CD4-positive, CD25-positive, alpha-beta regulatory T cell (primary cell): ENCODE data around the gene PKD1. TPM values are rescaled to one million over a fixed set of nuclear protein-coding genes. Genes with fewer than 3 reads are reported as not detected.

Experiments used
- ATAC-seq, 2 donors: fragments of 150-1000 bp; cut with Tn5 transposase; one replicate each; pipeline ENCODE4 v1.10.0; 2021; ENCODE audit warnings: low read depth in 2 of 2, moderate number of reproducible peaks in 2 of 2, moderate library complexity in 1 of 2
- DNase-seq, 3 donors: peaks; one replicate each; pipeline versions ENCODE4 v3.0.0 to v3.0.0-alpha.2; 2012 to 2022; ENCODE audit warnings: mixed read lengths in 1 of 3
- H3K27ac ChIP-seq: one replicate; pipeline ENCODE4 v1.7.0; 2013; ENCODE audit warnings: mild to moderate bottlenecking, low read length; ENCODE audit not compliant: insufficient read depth, poor library complexity, severe bottlenecking
- H3K27me3 ChIP-seq: one replicate; pipeline ENCODE4 v1.7.0; 2013; ENCODE audit warnings: low read length; ENCODE audit not compliant: control insufficient read depth, insufficient read depth
- H3K36me3 ChIP-seq: one replicate; pipeline ENCODE4 v1.7.0; 2013; ENCODE audit warnings: mild to moderate bottlenecking, low read length, moderate library complexity; ENCODE audit not compliant: control insufficient read depth, insufficient read depth
- H3K4me1 ChIP-seq: 2 replicates; pipeline ENCODE4 v1.7.0; 2013; ENCODE audit warnings: mild to moderate bottlenecking, low read length; ENCODE audit not compliant: insufficient read depth, control insufficient read depth, poor library complexity, severe bottlenecking
- H3K4me3 ChIP-seq: one replicate; pipeline ENCODE4 v1.7.0; 2013; ENCODE audit warnings: low read depth, mild to moderate bottlenecking, low read length, moderate library complexity
- H3K9me3 ChIP-seq, 2 experiments: 1 replicate in 1 of 2; 2 replicates in 1 of 2; pipeline ENCODE4 v1.7.0; 2013; ENCODE audit warnings: low read length in 2 of 2, mild to moderate bottlenecking in 1 of 2, moderate library complexity in 1 of 2; ENCODE audit not compliant: control insufficient read depth in 2 of 2
- H3K27ac Mint-ChIP-seq, 3 donors: one replicate each; pipeline ENCODE4 v1.8.0; 2020 to 2022; ENCODE audit warnings: mild to moderate bottlenecking in 3 of 3, mixed read lengths in 3 of 3, moderate library complexity in 2 of 3
- H3K27me3 Mint-ChIP-seq: one replicate; pipeline ENCODE4 v1.8.0; 2022; ENCODE audit warnings: mild to moderate bottlenecking, mixed read lengths
- H3K36me3 Mint-ChIP-seq: one replicate; pipeline ENCODE4 v1.8.0; 2020; ENCODE audit warnings: mixed read lengths
- H3K4me1 Mint-ChIP-seq, 4 donors: one replicate each; pipeline ENCODE4 v1.8.0; 2020 to 2022; ENCODE audit warnings: mixed read lengths in 4 of 4, mild to moderate bottlenecking in 1 of 4
- H3K4me3 Mint-ChIP-seq, 4 donors: one replicate each; pipeline ENCODE4 v1.8.0; 2020 to 2022; ENCODE audit warnings: mild to moderate bottlenecking in 4 of 4, mixed read lengths in 4 of 4, moderate library complexity in 3 of 4
- H3K9me3 Mint-ChIP-seq, 7 donors: one replicate each; pipeline ENCODE4 v1.8.0; 2020 to 2022; ENCODE audit warnings: mixed read lengths in 7 of 7, mild to moderate bottlenecking in 3 of 7, moderate library complexity in 2 of 7
- polyA plus RNA-seq, 4 donors: library from polyadenylated mRNA; unstranded; fragments of 300-500 nt; fragmentation: Illumina TruSeq; gene quantifications; one replicate each; pipeline ENCODE4 v1.2.3, GENCODE V29; 2021
- total RNA-seq: library from RNA; stranded (reverse); gene quantifications from one replicate; pipeline ENCODE4 v1.2.3, GENCODE V29; 2022

The PKD1 gene
- total and polyA plus RNA-seq, 5 donors from 2014 or later, result 1.4 to 86.1 (median 2.8) TPM

DNA sequence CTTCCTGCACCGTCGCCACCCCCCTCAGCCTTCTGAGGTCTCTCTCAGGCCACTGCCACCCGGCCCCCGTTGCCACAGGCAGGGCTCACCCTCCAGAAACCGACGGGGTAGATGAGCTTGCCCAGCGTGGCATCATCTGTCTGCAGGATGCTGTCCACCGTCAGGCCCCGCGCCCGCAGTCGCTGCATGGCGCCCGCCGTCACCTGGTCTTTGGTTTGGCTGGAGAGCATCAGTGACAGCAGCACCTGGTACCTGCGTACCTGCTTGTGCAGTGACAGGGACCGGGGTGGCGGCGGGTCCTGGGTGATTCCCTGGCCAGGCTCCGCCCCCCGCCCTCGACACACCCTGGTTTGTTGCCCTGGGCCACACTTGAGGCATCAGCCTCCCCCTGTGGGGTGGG, 91.2 kb downstream of the PKD1 start:
- Histone ChIP-seq H3K27me3 (no peaks in the 10 kb centered on the region), H3K4me1 (peaks cover 18% of the 10 kb centered on the region), H3K27ac (no peak overlapping the region), H3K4me3 (no peak overlapping the region), H3K9me3 (no peaks in the 10 kb centered on the region), H3K36me3 (no peaks in the 10 kb centered on the region)
- no peak for ATAC-seq
- Mint-ChIP-seq H3K27me3 (no peaks in the 10 kb centered on the region), H3K36me3 (no peaks in the 10 kb centered on the region), H3K4me1 (peaks cover 4 to 22% (median 7%) of the 10 kb centered on the region in 4 donors), H3K27ac (no peak overlapping the region), H3K4me3 (peak overlapping the region in 1 of 4 donors; percentile 35), H3K9me3 (no peaks in the 10 kb centered on the region)
- DNase-seq, result no peak

DNA sequence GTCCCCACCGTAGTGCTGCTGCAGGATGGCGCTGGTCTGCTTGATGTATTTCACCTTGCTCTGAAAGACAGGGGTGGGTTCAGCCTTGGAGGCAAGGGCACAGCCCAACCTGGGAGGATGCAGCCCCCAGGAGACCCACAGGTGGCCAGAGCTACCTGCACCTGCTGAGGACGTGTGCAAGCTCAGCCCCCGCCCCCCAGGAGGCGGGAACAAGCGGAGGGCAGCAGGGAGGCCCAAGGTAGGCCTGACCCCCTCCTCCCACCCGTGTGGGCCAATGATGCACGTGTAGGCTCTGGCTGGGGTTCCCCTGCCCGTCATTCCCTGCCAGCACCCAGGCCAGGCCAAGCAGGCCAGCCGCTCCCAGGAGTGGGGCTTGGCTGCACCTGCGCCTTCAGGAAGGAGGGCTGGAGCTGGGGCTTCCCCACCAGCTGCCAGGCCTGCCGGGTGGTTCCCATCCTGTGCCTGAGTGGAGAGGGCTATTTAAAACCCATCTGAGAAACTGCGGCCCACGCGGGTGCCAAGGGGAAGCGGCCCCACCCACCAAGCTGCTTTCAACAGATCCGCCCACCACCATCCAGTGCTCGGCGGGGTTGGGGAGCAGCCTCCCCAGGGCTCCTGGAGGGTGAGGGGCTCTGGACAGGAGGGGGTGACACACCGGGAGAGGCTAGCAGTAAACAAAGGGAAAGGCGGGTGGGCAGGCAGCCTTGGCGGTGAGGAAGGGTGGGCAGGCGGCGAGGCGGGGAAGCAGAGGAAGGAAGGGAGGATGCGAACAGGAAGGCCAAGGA, 91.8 kb downstream of the PKD1 start:
- Histone ChIP-seq H3K4me1 (peaks cover 17% of the 10 kb centered on the region), H3K36me3 (no peaks in the 10 kb centered on the region), H3K27ac (no peak overlapping the region), H3K4me3 (no peak overlapping the region), H3K9me3 (no peaks in the 10 kb centered on the region), H3K27me3 (no peaks in the 10 kb centered on the region)
- Mint-ChIP-seq H3K9me3 (no peaks in the 10 kb centered on the region), H3K4me1 (peaks cover 4 to 18% (median 5%) of the 10 kb centered on the region in 4 donors), H3K27me3 (no peaks in the 10 kb centered on the region), H3K27ac (no peak overlapping the region), H3K36me3 (no peaks in the 10 kb centered on the region), H3K4me3 (no peak overlapping the region)
- DNase-seq, result no peak
- no peak for ATAC-seq

- Mint-ChIP-seq H3K4me1 (peaks cover 0 to 10% (median 4%) of the 10 kb centered on the region in 4 donors), H3K27me3 (no peaks in the 10 kb centered on the region), H3K9me3 (no peaks in the 10 kb centered on the region), H3K36me3 (no peaks in the 10 kb centered on the region), H3K27ac (no peak overlapping the region), H3K4me3 (no peak overlapping the region)
- H3K27ac ChIP-seq, result no peak overlapping the region
- DNase-seq (no peak), ATAC-seq (no peak)
- no peaks in the 10 kb centered on the region for H3K36me3 ChIP-seq
- no peaks in the 10 kb centered on the region for H3K27me3 ChIP-seq
- peaks cover 10% of the 10 kb centered on the region for H3K4me1 ChIP-seq
- H3K4me3 ChIP-seq, result no peak overlapping the region
- no peaks in the 10 kb centered on the region for H3K9me3 ChIP-seq
These were observed 92.6 kb downstream of the PKD1 start for GRCh38 chr16:2042986-2043666.

DNA sequence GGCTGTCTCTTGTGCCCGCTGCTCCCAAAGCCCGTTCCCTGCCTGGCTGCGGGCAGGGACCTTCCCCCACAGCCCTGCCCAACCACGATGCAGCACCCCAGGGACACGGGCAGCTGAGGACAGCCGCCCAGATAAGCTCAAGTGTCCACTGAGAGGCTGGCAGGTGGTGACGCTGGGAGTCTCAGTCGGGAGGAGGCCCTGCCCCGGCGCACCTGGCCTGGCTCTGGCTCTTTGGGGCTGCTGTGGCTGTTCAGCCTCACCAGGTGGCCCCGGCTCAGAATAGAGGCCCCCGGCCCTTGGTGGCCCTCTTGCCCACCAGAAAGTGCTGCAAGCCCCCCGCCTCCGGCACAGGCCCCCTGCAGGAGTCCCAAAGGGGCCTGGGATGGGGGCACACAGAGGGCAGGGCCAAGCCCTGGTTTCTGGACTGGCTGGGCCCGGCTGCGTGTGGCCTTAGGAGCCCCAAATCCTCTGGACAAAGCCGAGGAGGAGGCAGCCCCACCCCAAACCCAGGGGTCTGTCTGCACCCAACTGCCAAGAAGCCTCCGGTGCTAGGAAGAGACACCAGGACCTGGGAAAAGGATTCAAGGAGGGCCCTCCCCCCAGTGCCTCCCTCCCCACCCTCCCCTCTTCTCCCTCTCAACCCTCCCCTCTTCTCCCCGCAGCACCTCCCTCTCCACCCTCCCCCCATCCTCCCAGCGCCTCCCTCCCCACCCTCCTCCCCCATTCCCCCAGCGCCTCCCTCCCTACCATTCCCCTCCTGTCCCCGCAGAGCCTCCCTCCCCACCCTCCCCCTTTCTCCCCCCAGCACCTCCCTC, 93.3 kb downstream of the PKD1 start:
- Histone ChIP-seq H3K4me1 (peaks cover 8% of the 10 kb centered on the region), H3K27me3 (no peaks in the 10 kb centered on the region), H3K27ac (no peak overlapping the region), H3K4me3 (no peak overlapping the region), H3K9me3 (no peaks in the 10 kb centered on the region), H3K36me3 (no peaks in the 10 kb centered on the region)
- DNase-seq, result no peak
- ATAC-seq, result no peak
- H3K36me3 Mint-ChIP-seq, result no peaks in the 10 kb centered on the region
- no peaks in the 10 kb centered on the region for H3K9me3 Mint-ChIP-seq
- no peaks in the 10 kb centered on the region for H3K27me3 Mint-ChIP-seq
- peaks cover 0 to 9% (median 4%) of the 10 kb centered on the region in 4 donors for H3K4me1 Mint-ChIP-seq
- H3K4me3 Mint-ChIP-seq, result no peak overlapping the region
- no peak overlapping the region for H3K27ac Mint-ChIP-seq

- H3K27me3 ChIP-seq, result no peaks in the 10 kb centered on the region
- H3K9me3 ChIP-seq, result no peaks in the 10 kb centered on the region
- H3K27me3 Mint-ChIP-seq, result no peaks in the 10 kb centered on the region
- ATAC-seq, result no peak
- no peak overlapping the region for H3K27ac Mint-ChIP-seq
- no peak overlapping the region for H3K4me3 Mint-ChIP-seq
- H3K4me1 ChIP-seq, result no peaks in the 10 kb centered on the region
- no peaks in the 10 kb centered on the region for H3K36me3 Mint-ChIP-seq
- H3K4me3 ChIP-seq, result no peak overlapping the region
- no peak for DNase-seq
- no peak overlapping the region for H3K27ac ChIP-seq
- H3K4me1 Mint-ChIP-seq, result peaks cover 0 to 2% (median 0%) of the 10 kb centered on the region in 4 donors
- no peaks in the 10 kb centered on the region for H3K36me3 ChIP-seq
- H3K9me3 Mint-ChIP-seq, result no peaks in the 10 kb centered on the region
These were observed 94.7 kb downstream of the PKD1 start for GRCh38 chr16:2040787-2041522.

DNA sequence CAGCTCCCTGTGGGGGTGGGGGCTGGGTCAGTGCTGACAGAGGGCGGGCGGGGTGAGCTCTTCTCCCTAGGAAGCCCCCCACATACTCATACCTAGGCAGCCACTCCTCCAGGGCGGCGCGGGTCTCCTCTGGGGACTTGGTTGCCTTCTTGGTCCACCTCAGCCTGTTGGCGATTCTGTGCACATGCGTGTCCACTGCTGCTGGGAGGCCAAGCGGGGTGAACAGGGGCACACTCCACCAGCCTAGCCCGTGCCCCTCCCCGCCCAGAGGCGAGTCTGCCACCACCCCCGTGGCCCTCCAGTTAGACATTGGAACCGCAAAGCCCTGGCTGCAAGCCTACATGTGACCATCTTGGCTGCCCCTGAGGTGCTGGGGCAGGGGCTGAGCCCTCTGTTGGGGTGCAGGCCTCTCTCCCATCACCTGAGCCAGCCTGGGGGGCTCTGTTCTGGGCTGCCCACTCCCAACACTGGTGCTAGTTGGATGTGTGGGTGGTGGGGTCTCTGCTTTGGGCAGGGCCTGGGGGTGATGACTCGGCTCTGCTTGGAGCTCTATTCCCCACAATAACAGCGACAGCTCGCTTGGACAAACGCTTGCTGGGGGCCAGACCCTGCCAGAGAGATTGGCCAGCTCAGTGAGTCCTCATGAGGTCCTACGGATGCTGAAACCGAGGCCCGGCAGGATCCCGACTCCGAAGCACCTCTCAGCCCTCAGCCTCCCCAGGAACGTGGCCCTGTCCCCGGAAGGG, 95.5 kb downstream of the PKD1 start:
- H3K4me1 Mint-ChIP-seq, result no peaks in the 10 kb centered on the region
- H3K4me1 ChIP-seq, result no peaks in the 10 kb centered on the region
- H3K9me3 Mint-ChIP-seq, result no peaks in the 10 kb centered on the region
- H3K36me3 ChIP-seq, result no peaks in the 10 kb centered on the region
- no peak overlapping the region for H3K4me3 Mint-ChIP-seq
- no peak for DNase-seq
- no peak overlapping the region for H3K27ac ChIP-seq
- no peak overlapping the region for H3K4me3 ChIP-seq
- H3K9me3 ChIP-seq, result no peaks in the 10 kb centered on the region
- no peak overlapping the region for H3K27ac Mint-ChIP-seq
- H3K36me3 Mint-ChIP-seq, result no peaks in the 10 kb centered on the region
- H3K27me3 Mint-ChIP-seq, result no peaks in the 10 kb centered on the region
- no peaks in the 10 kb centered on the region for H3K27me3 ChIP-seq
- no peak for ATAC-seq
